ENCODE results near the gene GCC1.

DNA sequence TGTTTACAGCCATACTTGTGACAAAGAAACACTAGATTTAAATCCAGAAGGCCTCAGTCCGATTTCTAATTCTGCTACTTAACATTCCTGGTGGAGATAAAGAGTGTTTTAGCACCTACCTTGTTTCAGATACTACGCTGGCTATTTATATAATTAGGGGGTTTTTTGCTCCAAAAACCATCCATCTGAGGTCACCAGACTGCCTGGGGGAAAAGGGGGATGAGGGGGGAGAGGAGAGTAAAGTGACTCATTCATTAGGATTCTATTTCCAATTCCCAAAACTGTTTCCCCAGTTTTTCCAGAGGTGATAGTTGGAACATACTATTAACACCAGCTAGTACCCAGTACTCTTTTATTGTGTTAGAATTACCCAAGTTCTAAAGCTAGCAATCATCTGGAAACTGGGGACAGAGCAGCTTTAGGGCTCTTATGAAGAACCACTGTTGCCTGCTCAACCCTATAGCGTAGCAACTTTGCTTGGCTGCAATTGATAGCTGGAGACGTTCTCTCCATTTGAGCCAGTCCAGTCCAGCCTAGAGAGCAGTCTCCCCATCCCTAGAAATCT is 6.6 kb downstream of the GCC1 start:
- TF ChIP-seq, protein P1, sequence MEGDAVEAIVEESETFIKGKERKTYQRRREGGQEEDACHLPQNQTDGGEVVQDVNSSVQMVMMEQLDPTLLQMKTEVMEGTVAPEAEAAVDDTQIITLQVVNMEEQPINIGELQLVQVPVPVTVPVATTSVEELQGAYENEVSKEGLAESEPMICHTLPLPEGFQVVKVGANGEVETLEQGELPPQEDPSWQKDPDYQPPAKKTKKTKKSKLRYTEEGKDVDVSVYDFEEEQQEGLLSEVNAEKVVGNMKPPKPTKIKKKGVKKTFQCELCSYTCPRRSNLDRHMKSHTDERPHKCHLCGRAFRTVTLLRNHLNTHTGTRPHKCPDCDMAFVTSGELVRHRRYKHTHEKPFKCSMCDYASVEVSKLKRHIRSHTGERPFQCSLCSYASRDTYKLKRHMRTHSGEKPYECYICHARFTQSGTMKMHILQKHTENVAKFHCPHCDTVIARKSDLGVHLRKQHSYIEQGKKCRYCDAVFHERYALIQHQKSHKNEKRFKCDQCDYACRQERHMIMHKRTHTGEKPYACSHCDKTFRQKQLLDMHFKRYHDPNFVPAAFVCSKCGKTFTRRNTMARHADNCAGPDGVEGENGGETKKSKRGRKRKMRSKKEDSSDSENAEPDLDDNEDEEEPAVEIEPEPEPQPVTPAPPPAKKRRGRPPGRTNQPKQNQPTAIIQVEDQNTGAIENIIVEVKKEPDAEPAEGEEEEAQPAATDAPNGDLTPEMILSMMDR (conservative IDR thresholded peaks at IDR 0.05; ENCODE audit: low read length): no peak
- TF ChIP-seq EZH2phosphoT487 (IDR thresholded peaks at IDR 0.05; ENCODE audit: borderline replicate concordance): no peak
